K562 (cell line): ENCODE data around the gene CCNY. TPM values are rescaled to one million over a fixed set of nuclear protein-coding genes. Genes with fewer than 3 reads are reported as not detected.

Source experiments
- ATAC-seq: fragments of 200-7000 bp; cut with Tn5 transposase; 3 replicates; pipeline ENCODE4 v1.9.1; 2020; ENCODE audit warnings: moderate library complexity
- BruUV-seq: library from RNA; stranded (reverse); fragments of 400-500 nt; replicated peaks from 2 replicates; lab custom pipeline; 2021; lab: Mats Ljungman, UMichigan
- CTCF ChIA-PET: fragments of 300-600 bp; formaldehyde crosslinking; extraction: SDS; loops from one replicate; lab custom pipeline; 2021; ENCODE audit warnings: low intra/inter-chr PET ratio; lab: Yijun Ruan, JAX
- POLR2A ChIA-PET: fragments of 300-600, 350-650 bp; sonication (Branson Sonifier 250); formaldehyde crosslinking; extraction: SDS; loops from one replicate; lab custom pipeline; 2021; ENCODE audit warnings: antibody characterized with exemption, inconsistent platforms; lab: Yijun Ruan, JAX
- DNase-seq, 4 experiments: peaks; one replicate each; pipeline versions ENCODE4 v3.0.0 to v3.0.0-alpha.2; 2011 to 2018; ENCODE audit warnings: low spot score in 3 of 4, mixed read lengths in 3 of 4; ENCODE audit errors: extremely low read depth in 1 of 4
- FAIRE-seq: peaks from 2 replicates; lab custom pipeline; 2011; peaks lifted over from hg19 to GRCh38; lab: Jason Lieb, UNC
- H2AFZ ChIP-seq: 2 replicates; pipeline ENCODE4 v1.6.0; 2011; ENCODE audit warnings: low read depth, low read length, control low read depth, inconsistent platforms
- H3K27ac ChIP-seq: fragments of 200-600 bp; 3 replicates; pipeline ENCODE4 v1.8.0; 2011; ENCODE audit warnings: low read depth, mild to moderate bottlenecking, control low read depth, inconsistent platforms, low read length, moderate library complexity, mixed read lengths; ENCODE audit errors: extremely low read depth
- H3K27me3 ChIP-seq, 2 experiments: fragments of 300-600 bp in 1 of 2; 2 replicates in 1 of 2; 3 replicates in 1 of 2; pipeline versions ENCODE4 v1.6.0 to v1.8.0; 2011; ENCODE audit warnings: inconsistent platforms in 2 of 2, low read length in 2 of 2, mild to moderate bottlenecking in 1 of 2, mixed read lengths in 1 of 2, moderate library complexity in 1 of 2; ENCODE audit not compliant: control insufficient read depth in 2 of 2, insufficient read depth in 2 of 2
- H3K36me3 ChIP-seq: fragments of 300-600 bp; 3 replicates; pipeline ENCODE4 v1.8.0; 2011; ENCODE audit warnings: mild to moderate bottlenecking, low read length, inconsistent platforms; ENCODE audit not compliant: control insufficient read depth, insufficient read depth
- H3K4me1 ChIP-seq, 2 experiments: fragments of 200-600 bp in 1 of 2; replicated peaks in 1 of 2; 2 replicates in 1 of 2; 3 replicates in 1 of 2; pipeline versions ENCODE4 v1.5.1 to v1.8.0; 2011; ENCODE audit warnings: inconsistent platforms in 2 of 2, low read length in 2 of 2, mild to moderate bottlenecking in 1 of 2, mixed read lengths in 1 of 2, moderate library complexity in 1 of 2; ENCODE audit not compliant: control insufficient read depth in 2 of 2, insufficient read depth in 2 of 2
- H3K4me2 ChIP-seq: 2 replicates; pipeline ENCODE4 v1.6.1; 2011; ENCODE audit warnings: low read length, control low read depth, inconsistent platforms, mixed read lengths; ENCODE audit not compliant: insufficient read depth
- H3K4me3 ChIP-seq: fragments of 200-600 bp; sonication (generic), shearing (Covaris generic); 2 replicates; pipeline ENCODE4 v1.5.1; 2016; ENCODE audit warnings: control low read depth, inconsistent platforms
- H3K79me2 ChIP-seq: fragments of 200-600 bp; 3 replicates; pipeline ENCODE4 v1.8.0; 2011; ENCODE audit warnings: low read length, inconsistent platforms; ENCODE audit not compliant: control insufficient read depth, insufficient read depth
- H3K9ac ChIP-seq, 2 experiments: 2 replicates each; pipeline versions ENCODE4 v1.6.0 to v1.6.1; 2011; ENCODE audit warnings: low read depth in 2 of 2, low read length in 2 of 2, control low read depth in 1 of 2, inconsistent platforms in 1 of 2, mild to moderate bottlenecking in 1 of 2, mixed read lengths in 1 of 2; ENCODE audit not compliant: insufficient read depth in 1 of 2
- H3K9me1 ChIP-seq: one replicate; pipeline ENCODE4 v1.6.0; 2011; ENCODE audit warnings: inconsistent platforms, mild to moderate bottlenecking, low read length, moderate library complexity; ENCODE audit not compliant: control insufficient read depth, insufficient read depth
- H3K9me3 ChIP-seq: replicated peaks from 2 replicates; pipeline ENCODE4 v1.5.1; 2011; ENCODE audit warnings: low read depth, low read length, inconsistent platforms; ENCODE audit not compliant: control insufficient read depth, insufficient read depth
- H4K20me1 ChIP-seq: replicated peaks from 2 replicates; pipeline ENCODE4 v1.6.1; 2011; ENCODE audit warnings: low read length, inconsistent platforms, mixed read lengths; ENCODE audit not compliant: control insufficient read depth, insufficient read depth
- NFIC ChIP-seq: fragments of 450-650 bp; IDR thresholded peaks from 2 replicates; pipeline ENCODE4 v1.6.1; 2017; ENCODE audit warnings: mild to moderate bottlenecking, inconsistent platforms
- SETDB1 ChIP-seq: IDR thresholded peaks from one replicate; pipeline ENCODE4 v1.6.1; 2012; ENCODE audit warnings: low read length, control low read depth, inconsistent platforms
- SNAPC5 ChIP-seq: fragments of 250-450 bp; sonication (Bioruptor Pico); IDR thresholded peaks from 2 replicates; pipeline ENCODE4 v1.8.0; 2021; ENCODE audit warnings: moderate library complexity, mild to moderate bottlenecking, inconsistent platforms
- TAL1 ChIP-seq: fragments of 450-650 bp; IDR thresholded peaks from 2 replicates; pipeline ENCODE4 v1.6.1; 2016; ENCODE audit warnings: mild to moderate bottlenecking
- TCF3 ChIP-seq: sonication (generic); formaldehyde crosslinking; IDR thresholded peaks from 2 replicates; pipeline ENCODE4 v1.4.0; 2020; ENCODE audit warnings: mild to moderate bottlenecking, missing genetic modification reagents
- ZBTB5 ChIP-seq: fragments of 450-650 bp; IDR thresholded peaks from 2 replicates; pipeline ENCODE4 v1.6.1; 2017; ENCODE audit warnings: antibody characterized with exemption
- ZNF121 ChIP-seq: sonication (generic); formaldehyde crosslinking; conservative IDR thresholded peaks from 2 replicates; pipeline ENCODE4 v1.8.0; 2022; ENCODE audit warnings: missing genetic modification reagents
- ZNF175 ChIP-seq: fragments of 200-800 bp; sonication (Bioruptor generic); IDR thresholded peaks from 2 replicates; pipeline ENCODE4 v1.6.1; 2016; ENCODE audit warnings: low read depth, mild to moderate bottlenecking, missing genetic modification characterization, missing compliant biosample characterization
- ZNF384 ChIP-seq: IDR thresholded peaks from 2 replicates; pipeline ENCODE4 v1.6.1; 2012; ENCODE audit warnings: low read depth, low read length, improper control_type of control experiment
- ZNF699 ChIP-seq: fragments of 250-450 bp; sonication (Bioruptor Pico); IDR thresholded peaks from 2 replicates; pipeline ENCODE4 v1.8.0; 2021; ENCODE audit warnings: mild to moderate bottlenecking, moderate library complexity; ENCODE audit not compliant: insufficient replicate concordance
- WGBS: fragments of 100-300 bp; shearing (Covaris generic); methylation state at CpG from one replicate; pipeline ENCODE4 v1.1.6; 2016; ENCODE audit warnings: low coverage, mixed read lengths; ENCODE audit not compliant: insufficient coverage; ENCODE audit errors: missing lambda C conversion rate; 5-methylcytosine and 5-hydroxymethylcytosine counted together
- in situ Hi-C: fragments of 300-500 bp; cut with MboI; formaldehyde crosslinking; loops from 4 replicates; pipeline ENCODE4 v1.15.0; 2018; ENCODE audit warnings: inconsistent platforms, mixed read lengths
- intact Hi-C: fragments of 100-400 bp; cut with micrococcal nuclease; formaldehyde crosslinking; loops from 2 replicates; pipeline ENCODE4 v1.14.2; 2022
- polyA plus RNA-seq, 8 experiments: library from polyadenylated mRNA; depleted of rRNA in 4 of 8; stranded (reverse) in 5 of 8; unstranded in 3 of 8; fragments of >200 nt; fragmentation: Nextera tagmentation in 2 of 8; fragmentation: Illumina TruSeq in 1 of 8; extraction: Ambion mirVana in 2 of 8; extraction: Trizol in 1 of 8; gene quantifications; 2 replicates each; pipeline versions ENCODE4 v1.2.1 to v1.2.3, GENCODE V29; 2011 to 2014; ENCODE audit warnings: inconsistent platforms in 1 of 8, missing spikeins in 1 of 8
- total RNA-seq, 7 experiments: library from RNA; depleted of rRNA in 6 of 7; stranded (reverse); fragments of >200 nt in 6 of 7; fragmentation: Illumina TruSeq in 2 of 7; extraction: Trizol in 2 of 7; gene quantifications; 2 replicates each; pipeline versions ENCODE4 v1.2.1 to v1.2.3, GENCODE V29; 2011 to 2021; ENCODE audit warnings: low replicate concordance in 1 of 7
- TF ChIP-seq, protein P1 (sequence below): fragments of 200-800 bp; sonication (Bioruptor generic); IDR thresholded peaks from 2 replicates; pipeline ENCODE4 v1.6.1; 2016; ENCODE audit warnings: missing genetic modification characterization, missing compliant biosample characterization
- TF ChIP-seq, protein P2 (sequence below): fragments of 450-650 bp; formaldehyde crosslinking; IDR thresholded peaks from 2 replicates; pipeline ENCODE4 v1.4.0; 2022; ENCODE audit warnings: mild to moderate bottlenecking, moderate library complexity

The CCNY gene
- total and polyA plus RNA-seq, 9 of the 15 experiments (the other 6 are each of a cell fraction or from before 2014, with no cell fraction given) = 8.4 to 109 (median 38.6) TPM

DNA sequence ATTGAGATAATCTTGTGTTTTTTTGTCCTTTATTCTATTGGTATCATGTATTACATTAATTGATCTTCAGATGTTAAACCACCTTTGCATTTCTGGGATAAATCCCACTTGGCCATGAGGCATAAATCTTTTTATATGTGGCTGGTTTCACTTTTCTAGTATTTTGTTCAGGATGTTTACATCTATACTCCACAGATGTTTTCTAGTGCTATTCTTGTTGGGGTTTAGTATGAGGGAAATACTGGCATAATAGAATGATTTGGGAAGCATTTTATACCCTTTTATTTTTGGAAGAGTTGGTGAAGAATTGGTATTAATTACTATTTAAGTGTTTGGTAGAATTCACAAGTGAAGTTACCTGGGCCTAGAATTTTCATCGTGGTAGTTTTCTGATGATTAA, 41.8 kb upstream of the CCNY start:
- TF ChIP-seq TAL1 (no peak), ZNF384 (no peak), NFIC (no peak), ZNF699 (no peak), ZBTB5 (no peak), TCF3 (no peak), SETDB1 (no peak), SNAPC5 (CRISPR knock-in tag) (no peak), ZNF175 (no peak), ZNF121 (no peak)
- TF ChIP-seq, protein P1, sequence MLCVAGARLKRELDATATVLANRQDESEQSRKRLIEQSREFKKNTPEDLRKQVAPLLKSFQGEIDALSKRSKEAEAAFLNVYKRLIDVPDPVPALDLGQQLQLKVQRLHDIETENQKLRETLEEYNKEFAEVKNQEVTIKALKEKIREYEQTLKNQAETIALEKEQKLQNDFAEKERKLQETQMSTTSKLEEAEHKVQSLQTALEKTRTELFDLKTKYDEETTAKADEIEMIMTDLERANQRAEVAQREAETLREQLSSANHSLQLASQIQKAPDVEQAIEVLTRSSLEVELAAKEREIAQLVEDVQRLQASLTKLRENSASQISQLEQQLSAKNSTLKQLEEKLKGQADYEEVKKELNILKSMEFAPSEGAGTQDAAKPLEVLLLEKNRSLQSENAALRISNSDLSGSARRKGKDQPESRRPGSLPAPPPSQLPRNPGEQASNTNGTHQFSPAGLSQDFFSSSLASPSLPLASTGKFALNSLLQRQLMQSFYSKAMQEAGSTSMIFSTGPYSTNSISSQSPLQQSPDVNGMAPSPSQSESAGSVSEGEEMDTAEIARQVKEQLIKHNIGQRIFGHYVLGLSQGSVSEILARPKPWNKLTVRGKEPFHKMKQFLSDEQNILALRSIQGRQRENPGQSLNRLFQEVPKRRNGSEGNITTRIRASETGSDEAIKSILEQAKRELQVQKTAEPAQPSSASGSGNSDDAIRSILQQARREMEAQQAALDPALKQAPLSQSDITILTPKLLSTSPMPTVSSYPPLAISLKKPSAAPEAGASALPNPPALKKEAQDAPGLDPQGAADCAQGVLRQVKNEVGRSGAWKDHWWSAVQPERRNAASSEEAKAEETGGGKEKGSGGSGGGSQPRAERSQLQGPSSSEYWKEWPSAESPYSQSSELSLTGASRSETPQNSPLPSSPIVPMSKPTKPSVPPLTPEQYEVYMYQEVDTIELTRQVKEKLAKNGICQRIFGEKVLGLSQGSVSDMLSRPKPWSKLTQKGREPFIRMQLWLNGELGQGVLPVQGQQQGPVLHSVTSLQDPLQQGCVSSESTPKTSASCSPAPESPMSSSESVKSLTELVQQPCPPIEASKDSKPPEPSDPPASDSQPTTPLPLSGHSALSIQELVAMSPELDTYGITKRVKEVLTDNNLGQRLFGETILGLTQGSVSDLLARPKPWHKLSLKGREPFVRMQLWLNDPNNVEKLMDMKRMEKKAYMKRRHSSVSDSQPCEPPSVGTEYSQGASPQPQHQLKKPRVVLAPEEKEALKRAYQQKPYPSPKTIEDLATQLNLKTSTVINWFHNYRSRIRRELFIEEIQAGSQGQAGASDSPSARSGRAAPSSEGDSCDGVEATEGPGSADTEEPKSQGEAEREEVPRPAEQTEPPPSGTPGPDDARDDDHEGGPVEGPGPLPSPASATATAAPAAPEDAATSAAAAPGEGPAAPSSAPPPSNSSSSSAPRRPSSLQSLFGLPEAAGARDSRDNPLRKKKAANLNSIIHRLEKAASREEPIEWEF (CRISPR knock-in tag) = no peak
- TF ChIP-seq, protein P2, sequence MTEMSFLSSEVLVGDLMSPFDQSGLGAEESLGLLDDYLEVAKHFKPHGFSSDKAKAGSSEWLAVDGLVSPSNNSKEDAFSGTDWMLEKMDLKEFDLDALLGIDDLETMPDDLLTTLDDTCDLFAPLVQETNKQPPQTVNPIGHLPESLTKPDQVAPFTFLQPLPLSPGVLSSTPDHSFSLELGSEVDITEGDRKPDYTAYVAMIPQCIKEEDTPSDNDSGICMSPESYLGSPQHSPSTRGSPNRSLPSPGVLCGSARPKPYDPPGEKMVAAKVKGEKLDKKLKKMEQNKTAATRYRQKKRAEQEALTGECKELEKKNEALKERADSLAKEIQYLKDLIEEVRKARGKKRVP = no peak
- FAIRE-seq = no peak
- no peak for ATAC-seq
- H2AFZ ChIP-seq = no peak overlapping the region
- intact Hi-C loops (no loop called here), in situ Hi-C loops (no loop called here)
- BruUV-seq = no TSS peak
- no peaks in the 10 kb centered on the region for H3K79me2 ChIP-seq
- H3K9me3 ChIP-seq = no peaks in the 10 kb centered on the region
- POLR2A ChIA-PET = no interaction called here
- H3K4me2 ChIP-seq = no peak overlapping the region
- H4K20me1 ChIP-seq = no peaks in the 10 kb centered on the region
- CTCF ChIA-PET = no interaction called here
- DNase-seq = no peak
- H3K27me3 ChIP-seq = no peaks in the 10 kb centered on the region
- no peak overlapping the region for H3K27ac ChIP-seq
- H3K9me1 ChIP-seq = no peaks in the 10 kb centered on the region
- no peak overlapping the region for H3K4me3 ChIP-seq
- 0% methylated on average over 1 of the region's 1 CpG for WGBS
- no peaks in the 10 kb centered on the region; a peak in 1 of 5 replicates for H3K4me1 ChIP-seq
- H3K36me3 ChIP-seq = no peaks in the 10 kb centered on the region
- H3K9ac ChIP-seq = no peak overlapping the region
